ENCODE data around the gene SZT2. TPM values are rescaled to one million over a fixed set of nuclear protein-coding genes. Genes with fewer than 3 reads are reported as not detected.

Gene SZT2
- total RNA-seq, 2 experiments from 2014 or later, result 33.7 to 79.8 TPM

- H3K4me1 ChIP-seq (ENCODE audit: insufficient read depth, low read length, poor library complexity, severe bottlenecking), result no peaks in the 10 kb centered on the region
- no peak overlapping the region for H3K4me2 ChIP-seq (ENCODE audit: low read length)
- H3K9me2 ChIP-seq (ENCODE audit: insufficient read depth, low read length), result no peaks in the 10 kb centered on the region
- no peak overlapping the region for H2AFZ ChIP-seq (ENCODE audit: low read length)
- peaks cover 25% of the 10 kb centered on the region; the same call in 1 of the 2 replicates for H3K36me3 ChIP-seq (ENCODE audit: insufficient read depth, low read length)
- TF ChIP-seq CTCF (conservative IDR thresholded peaks at IDR 0.05; ENCODE audit: low read length), result no peak
- no peak for TF ChIP-seq EZH2phosphoT487 (IDR thresholded peaks at IDR 0.05; ENCODE audit: borderline replicate concordance, low read depth, low read length)
- no peak for DNase-seq (ENCODE audit: low spot score)
- BruUV-seq (replicated peaks), result no TSS peak
- intact Hi-C loops (cut with micrococcal nuclease; ENCODE audit: unreplicated experiment), result no loop called here
- no peaks in the 10 kb centered on the region for H3K9me3 ChIP-seq (ENCODE audit: low read length)
- H3K4me3 ChIP-seq (ENCODE audit: low read depth, low read length, poor library complexity, severe bottlenecking), result no peak overlapping the region
- POLR2A ChIA-PET, result no interaction called here
- H3K27ac ChIP-seq (ENCODE audit: low read depth, low read length, poor library complexity, severe bottlenecking), result no peak overlapping the region
- CTCF ChIA-PET (ENCODE audit: unreplicated experiment), result no interaction called here
- no peaks in the 10 kb centered on the region for H4K20me1 ChIP-seq (ENCODE audit: insufficient read depth, low read length)
- no peaks in the 10 kb centered on the region for H3K79me2 ChIP-seq (ENCODE audit: insufficient read depth, low read depth, low read length)
These were observed 63.2 kb downstream of the SZT2 start for GRCh38 chr1:43452789-43453441.

- TF ChIP-seq EZH2phosphoT487 (IDR thresholded peaks at IDR 0.05; ENCODE audit: borderline replicate concordance, low read depth, low read length) (no peak), CTCF (conservative IDR thresholded peaks at IDR 0.05; ENCODE audit: low read length) (no peak)
- no peaks in the 10 kb centered on the region for H3K9me3 ChIP-seq (ENCODE audit: low read length)
- no peaks in the 10 kb centered on the region for H3K79me2 ChIP-seq (ENCODE audit: insufficient read depth, low read depth, low read length)
- intact Hi-C loops (cut with micrococcal nuclease; ENCODE audit: unreplicated experiment), result no loop called here
- POLR2A ChIA-PET, result interaction anchor here (0.6 to 1.1 kb wide), 3 partner anchors 10 to 1755 kb away, joined by 3 to 5 read pairs (median 3); no protein-coding TSS in a partner anchor
- H3K4me2 ChIP-seq (ENCODE audit: low read length), result peak within 1 kb of the TSS; percentile 47; the same call in 1 of the 2 replicates
- H3K36me3 ChIP-seq (ENCODE audit: insufficient read depth, low read length), result peaks cover 25% of the 10 kb centered on the region; the same call in 1 of the 2 replicates
- H4K20me1 ChIP-seq (ENCODE audit: insufficient read depth, low read length), result no peaks in the 10 kb centered on the region
- no peak within 1 kb of the TSS for H3K4me3 ChIP-seq (ENCODE audit: low read depth, low read length, poor library complexity, severe bottlenecking)
- BruUV-seq (replicated peaks), result no TSS peak
- H3K4me1 ChIP-seq (ENCODE audit: insufficient read depth, low read length, poor library complexity, severe bottlenecking), result no peaks in the 10 kb centered on the region
- no peak within 1 kb of the TSS; the same call in 1 of the 2 replicates for H2AFZ ChIP-seq (ENCODE audit: low read length)
- no peak for DNase-seq (ENCODE audit: low spot score)
- no peak within 1 kb of the TSS for H3K27ac ChIP-seq (ENCODE audit: low read depth, low read length, poor library complexity, severe bottlenecking)
- H3K9me2 ChIP-seq (ENCODE audit: insufficient read depth, low read length), result no peaks in the 10 kb centered on the region
- CTCF ChIA-PET (ENCODE audit: unreplicated experiment), result no interaction called here
These were observed 64.0 kb downstream of the SZT2 start, which contains the start of gene HYI for GRCh38 chr1:43453442-43454269. Gene HYI (minus strand): TSS chr1:43453931. CDS start chr1:43453793, 138 bp downstream.

Data from OCI-LY7 (cell line).